ENCODE measurements around the gene TAX1BP3. TPM values are rescaled to one million over a fixed set of nuclear protein-coding genes. Genes with fewer than 3 reads are reported as not detected.

Gene TAX1BP3
- total and polyA plus RNA-seq, 2 of the 13 experiments (the other 11 are each of a cell fraction or from before 2014, with no cell fraction given): 16.7 to 45.1 TPM

DNA sequence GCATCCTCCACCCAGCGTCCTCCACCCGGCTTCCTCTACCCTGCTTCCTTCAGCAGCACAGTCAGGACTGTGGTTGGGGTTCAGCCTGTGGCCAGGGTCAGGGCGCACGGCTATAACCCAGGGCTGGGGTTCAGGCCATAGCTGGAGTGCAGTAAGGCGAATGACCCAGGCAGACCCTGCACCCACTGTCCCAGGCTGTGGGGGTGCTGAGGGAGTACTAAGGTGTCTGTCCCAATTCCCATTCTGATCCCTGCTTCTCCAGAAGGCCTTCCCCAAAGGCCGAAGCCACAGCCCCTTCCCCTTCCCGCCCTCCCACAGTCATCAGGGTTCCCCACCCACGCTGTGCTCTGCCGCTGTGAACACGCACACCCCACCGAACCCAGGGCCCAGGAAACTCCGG lies 12.7 kb upstream of the TAX1BP3 start:
- peaks cover 2 to 7% of the 10 kb centered on the region in 2 experiments; a peak in 4 of 5 replicates for H3K27me3 ChIP-seq (ENCODE audit: control insufficient read depth in 1 of 2, insufficient read depth in 2 of 2, low read length in 2 of 2)
- H2AFZ ChIP-seq (ENCODE audit: low read length): no peak overlapping the region
- CTCF ChIA-PET (ENCODE audit: low intra/inter-chr PET ratio, low total read pairs): no interaction called here
- H3K27ac ChIP-seq (ENCODE audit: extremely low read length, insufficient read depth, low read length): no peak overlapping the region
- DNase-seq (ENCODE audit: low spot score) (no peak), FAIRE-seq (no peak), ATAC-seq (no peak)
- TF ChIP-seq, protein P1, sequence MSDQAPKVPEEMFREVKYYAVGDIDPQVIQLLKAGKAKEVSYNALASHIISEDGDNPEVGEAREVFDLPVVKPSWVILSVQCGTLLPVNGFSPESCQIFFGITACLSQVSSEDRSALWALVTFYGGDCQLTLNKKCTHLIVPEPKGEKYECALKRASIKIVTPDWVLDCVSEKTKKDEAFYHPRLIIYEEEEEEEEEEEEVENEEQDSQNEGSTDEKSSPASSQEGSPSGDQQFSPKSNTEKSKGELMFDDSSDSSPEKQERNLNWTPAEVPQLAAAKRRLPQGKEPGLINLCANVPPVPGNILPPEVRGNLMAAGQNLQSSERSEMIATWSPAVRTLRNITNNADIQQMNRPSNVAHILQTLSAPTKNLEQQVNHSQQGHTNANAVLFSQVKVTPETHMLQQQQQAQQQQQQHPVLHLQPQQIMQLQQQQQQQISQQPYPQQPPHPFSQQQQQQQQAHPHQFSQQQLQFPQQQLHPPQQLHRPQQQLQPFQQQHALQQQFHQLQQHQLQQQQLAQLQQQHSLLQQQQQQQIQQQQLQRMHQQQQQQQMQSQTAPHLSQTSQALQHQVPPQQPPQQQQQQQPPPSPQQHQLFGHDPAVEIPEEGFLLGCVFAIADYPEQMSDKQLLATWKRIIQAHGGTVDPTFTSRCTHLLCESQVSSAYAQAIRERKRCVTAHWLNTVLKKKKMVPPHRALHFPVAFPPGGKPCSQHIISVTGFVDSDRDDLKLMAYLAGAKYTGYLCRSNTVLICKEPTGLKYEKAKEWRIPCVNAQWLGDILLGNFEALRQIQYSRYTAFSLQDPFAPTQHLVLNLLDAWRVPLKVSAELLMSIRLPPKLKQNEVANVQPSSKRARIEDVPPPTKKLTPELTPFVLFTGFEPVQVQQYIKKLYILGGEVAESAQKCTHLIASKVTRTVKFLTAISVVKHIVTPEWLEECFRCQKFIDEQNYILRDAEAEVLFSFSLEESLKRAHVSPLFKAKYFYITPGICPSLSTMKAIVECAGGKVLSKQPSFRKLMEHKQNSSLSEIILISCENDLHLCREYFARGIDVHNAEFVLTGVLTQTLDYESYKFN (CRISPR knock-in tag; conservative IDR thresholded peaks at IDR 0.05): no peak
- TF ChIP-seq IRF2 (CRISPR knock-in tag; IDR thresholded peaks at IDR 0.05) (no peak), RELA (CRISPR knock-in tag; IDR thresholded peaks at IDR 0.05) (no peak), SETDB1 (CRISPR knock-in tag; IDR thresholded peaks at IDR 0.05; ENCODE audit: borderline replicate concordance) (no peak), YEATS2 (CRISPR knock-in tag; IDR thresholded peaks at IDR 0.05; ENCODE audit: borderline replicate concordance) (no peak), HDAC6 (IDR thresholded peaks at IDR 0.05; ENCODE audit: low read depth, low read length) (no peak), SUZ12 (IDR thresholded peaks at IDR 0.05; ENCODE audit: low read depth, low read length) (no peak)
- TF ChIP-seq, protein P2, sequence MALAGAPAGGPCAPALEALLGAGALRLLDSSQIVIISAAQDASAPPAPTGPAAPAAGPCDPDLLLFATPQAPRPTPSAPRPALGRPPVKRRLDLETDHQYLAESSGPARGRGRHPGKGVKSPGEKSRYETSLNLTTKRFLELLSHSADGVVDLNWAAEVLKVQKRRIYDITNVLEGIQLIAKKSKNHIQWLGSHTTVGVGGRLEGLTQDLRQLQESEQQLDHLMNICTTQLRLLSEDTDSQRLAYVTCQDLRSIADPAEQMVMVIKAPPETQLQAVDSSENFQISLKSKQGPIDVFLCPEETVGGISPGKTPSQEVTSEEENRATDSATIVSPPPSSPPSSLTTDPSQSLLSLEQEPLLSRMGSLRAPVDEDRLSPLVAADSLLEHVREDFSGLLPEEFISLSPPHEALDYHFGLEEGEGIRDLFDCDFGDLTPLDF (CRISPR knock-in tag; IDR thresholded peaks at IDR 0.05): no peak
- TF ChIP-seq, protein P3, sequence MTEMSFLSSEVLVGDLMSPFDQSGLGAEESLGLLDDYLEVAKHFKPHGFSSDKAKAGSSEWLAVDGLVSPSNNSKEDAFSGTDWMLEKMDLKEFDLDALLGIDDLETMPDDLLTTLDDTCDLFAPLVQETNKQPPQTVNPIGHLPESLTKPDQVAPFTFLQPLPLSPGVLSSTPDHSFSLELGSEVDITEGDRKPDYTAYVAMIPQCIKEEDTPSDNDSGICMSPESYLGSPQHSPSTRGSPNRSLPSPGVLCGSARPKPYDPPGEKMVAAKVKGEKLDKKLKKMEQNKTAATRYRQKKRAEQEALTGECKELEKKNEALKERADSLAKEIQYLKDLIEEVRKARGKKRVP (CRISPR knock-in tag; IDR thresholded peaks at IDR 0.05): no peak
- TF ChIP-seq, protein P4, sequence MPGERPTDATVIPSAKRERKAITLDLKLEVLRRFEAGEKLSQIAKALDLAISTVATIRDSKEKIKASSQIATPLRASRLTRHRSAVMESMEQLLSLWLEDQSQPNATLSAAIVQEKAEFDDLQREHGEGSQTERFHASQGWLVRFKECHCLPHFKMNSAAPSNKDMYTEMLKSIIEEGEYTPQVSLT (CRISPR knock-in tag; IDR thresholded peaks at IDR 0.05; ENCODE audit: borderline replicate concordance, low read depth): no peak
- no peaks in the 10 kb centered on the region for H3K36me3 ChIP-seq (replicated peaks in 1 of 2; ENCODE audit: control insufficient read depth in 1 of 2, insufficient read depth in 2 of 2, low read length in 2 of 2)
- H3K79me2 ChIP-seq (ENCODE audit: insufficient read depth, low read length): no peaks in the 10 kb centered on the region
- no peak overlapping the region for H3K9ac ChIP-seq (ENCODE audit: insufficient read depth, low read depth, low read length)
- H3K4me3 ChIP-seq (replicated peaks in 1 of 3; ENCODE audit: insufficient read depth in 1 of 3, low read depth in 2 of 3, low read length in 3 of 3): no peak overlapping the region
- no peaks in the 10 kb centered on the region for H4K20me1 ChIP-seq (ENCODE audit: insufficient read depth, low read length)
- H3K4me1 ChIP-seq (ENCODE audit: insufficient read depth, low read length): peaks cover 14% of the 10 kb centered on the region
- intact Hi-C loops (cut with micrococcal nuclease; ENCODE audit: unreplicated experiment) (loop anchor here (5.0 kb wide), 2 partner anchors 51 to 146 kb away; no protein-coding TSS in a partner anchor), in situ Hi-C loops (cut with HindIII; ENCODE audit: extremely low pct_ligation_motif_present, low pct_unique_long_range_greater_than_20kb) (no loop called here)
- BruUV-seq (replicated peaks): no TSS peak
- POLR2A ChIA-PET: no interaction called here
- no peaks in the 10 kb centered on the region for H3K9me3 ChIP-seq (ENCODE audit: low read length)
- H3K4me2 ChIP-seq (ENCODE audit: low read depth, low read length): peak overlapping the region; percentile 29; the same call in 1 of the 2 replicates
- WGBS (ENCODE audit: low lambda C conversion rate): 58% methylated on average over 11 of the region's 12 CpGs
